Keratinocyte (primary cell): ENCODE results near the gene ITGA11. TPM values are rescaled to one million over a fixed set of nuclear protein-coding genes. Genes with fewer than 3 reads are reported as not detected.

Experiments used
- DNase-seq: peaks from one replicate; pipeline ENCODE4 v3.0.0-alpha.2; 2011; ENCODE audit warnings: low read depth, missing footprints, low spot score
- FAIRE-seq: peaks from 2 replicates; lab custom pipeline; 2011; peaks lifted over from hg19 to GRCh38; lab: Jason Lieb, UNC
- H2AFZ ChIP-seq: 2 replicates; pipeline ENCODE4 v1.6.0; 2012; ENCODE audit warnings: low read length, control low read depth, inconsistent platforms; ENCODE audit not compliant: control insufficient read depth
- H3K27ac ChIP-seq: 2 replicates; pipeline ENCODE4 v1.5.1; 2011; ENCODE audit warnings: low read length; ENCODE audit not compliant: control insufficient read depth, insufficient read depth
- H3K27me3 ChIP-seq: 3 replicates; pipeline ENCODE4 v1.6.0; 2011; ENCODE audit warnings: low read length; ENCODE audit not compliant: control insufficient read depth, insufficient read depth; ENCODE audit errors: extremely low read depth
- H3K36me3 ChIP-seq, 2 experiments: 2 replicates in 1 of 2; 3 replicates in 1 of 2; pipeline ENCODE4 v1.5.1; 2011; ENCODE audit warnings: low read length in 2 of 2, mild to moderate bottlenecking in 1 of 2; ENCODE audit not compliant: control insufficient read depth in 2 of 2, insufficient read depth in 2 of 2; ENCODE audit errors: extremely low read depth in 1 of 2
- H3K4me1 ChIP-seq: 3 replicates; pipeline ENCODE4 v1.5.1; 2011; ENCODE audit warnings: low read length; ENCODE audit not compliant: control insufficient read depth, insufficient read depth; ENCODE audit errors: extremely low read depth
- H3K4me2 ChIP-seq: 3 replicates; pipeline ENCODE4 v1.6.0; 2011; ENCODE audit warnings: low read depth, low read length; ENCODE audit not compliant: control insufficient read depth, insufficient read depth; ENCODE audit errors: extremely low read depth
- H3K4me3 ChIP-seq, 3 experiments: fragments of 200-600 bp in 1 of 3; sonication (generic) in 1 of 3; 2 replicates in 2 of 3; 3 replicates in 1 of 3; pipeline ENCODE4 v1.5.1; 2011 to 2016; ENCODE audit warnings: low read length in 3 of 3, mild to moderate bottlenecking in 3 of 3, control low read depth in 2 of 3, inconsistent platforms in 1 of 3, low read depth in 1 of 3, mixed read lengths in 1 of 3, mixed run types in 1 of 3, moderate library complexity in 1 of 3; ENCODE audit not compliant: control insufficient read depth in 2 of 3, insufficient read depth in 2 of 3; ENCODE audit errors: extremely low read depth in 1 of 3
- H3K79me2 ChIP-seq: 2 replicates; pipeline ENCODE4 v1.6.0; 2012; ENCODE audit warnings: low read length; ENCODE audit not compliant: control insufficient read depth, insufficient read depth
- H3K9ac ChIP-seq: 3 replicates; pipeline ENCODE4 v1.6.0; 2011; ENCODE audit warnings: low read length; ENCODE audit not compliant: control insufficient read depth, insufficient read depth; ENCODE audit errors: extremely low read depth
- H3K9me1 ChIP-seq: 3 replicates; pipeline ENCODE4 v1.6.0; 2011; ENCODE audit warnings: low read length; ENCODE audit not compliant: control insufficient read depth, insufficient read depth; ENCODE audit errors: extremely low read depth
- H3K9me3 ChIP-seq: 2 replicates; pipeline ENCODE4 v1.5.1; 2012; ENCODE audit warnings: low read depth, low read length; ENCODE audit not compliant: control insufficient read depth
- H4K20me1 ChIP-seq: 3 replicates; pipeline ENCODE4 v1.6.0; 2011; ENCODE audit warnings: low read length; ENCODE audit not compliant: control insufficient read depth, insufficient read depth; ENCODE audit errors: extremely low read depth
- EZH2 ChIP-seq: IDR thresholded peaks from one replicate; pipeline ENCODE4 v1.6.1; 2012; ENCODE audit warnings: inconsistent platforms, mild to moderate bottlenecking, low read length, moderate library complexity
- dilution Hi-C: fragments of 300-500 bp; cut with MboI; formaldehyde crosslinking; loops from one replicate; pipeline ENCODE4 v1.7.0; 2020; ENCODE audit warnings: low sequenced_read_pairs; ENCODE audit not compliant: extremely low pct_ligation_motif_present
- polyA plus RNA-seq, 5 experiments: library from polyadenylated mRNA; depleted of rRNA in 3 of 5; stranded (reverse) in 3 of 5; stranded (forward) in 1 of 5; unstranded in 1 of 5; fragments of >200 nt; gene quantifications; 1 replicate in 1 of 5; 2 replicates in 3 of 5; 3 replicates in 1 of 5; pipeline versions ENCODE4 v1.2.1 to v1.2.3, GENCODE V29; 2011 to 2012; ENCODE audit warnings: missing spikeins in 2 of 5, low read depth in 1 of 5, low replicate concordance in 1 of 5
- TF ChIP-seq, protein P1 (sequence below), 3 experiments: IDR thresholded peaks in 1 of 3; conservative IDR thresholded peaks in 1 of 3; optimal IDR thresholded peaks in 1 of 3; 2 replicates in 2 of 3; 3 replicates in 1 of 3; pipeline versions ENCODE3 to v1.5.1; 2011; ENCODE audit warnings: low read length in 3 of 3, mild to moderate bottlenecking in 3 of 3, moderate library complexity in 2 of 3, control low read depth in 1 of 3, inconsistent platforms in 1 of 3; ENCODE audit not compliant: insufficient read depth in 2 of 3; ENCODE audit errors: extremely low read depth in 1 of 3

The ITGA11 gene
- polyA plus RNA-seq, 1 donor (not counting 4 experiments of a cell fraction or from before 2014, with no cell fraction given) = not detected

DNA sequence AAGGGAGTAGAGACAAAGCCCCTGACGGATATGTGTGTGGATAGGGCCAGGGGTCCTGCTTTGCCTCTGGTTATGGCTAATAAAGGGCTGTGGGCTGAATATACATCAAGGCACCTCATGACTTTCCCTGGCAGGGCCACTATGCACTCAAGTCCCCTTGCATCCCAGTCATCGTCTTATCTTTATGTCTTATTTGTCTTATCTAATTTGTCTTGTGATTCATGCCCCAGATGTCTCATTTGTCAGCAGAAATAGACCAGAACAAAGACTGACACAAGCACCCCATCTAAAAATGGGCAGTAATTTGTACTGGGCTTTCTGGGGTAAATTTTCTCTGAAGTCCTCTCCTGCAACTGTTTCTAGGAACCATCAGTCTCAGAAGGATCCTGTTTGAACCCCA lies 68.6 kb downstream of the ITGA11 start:
- H2AFZ ChIP-seq = no peak overlapping the region
- H3K9me3 ChIP-seq = no peaks in the 10 kb centered on the region
- TF ChIP-seq, protein P1, sequence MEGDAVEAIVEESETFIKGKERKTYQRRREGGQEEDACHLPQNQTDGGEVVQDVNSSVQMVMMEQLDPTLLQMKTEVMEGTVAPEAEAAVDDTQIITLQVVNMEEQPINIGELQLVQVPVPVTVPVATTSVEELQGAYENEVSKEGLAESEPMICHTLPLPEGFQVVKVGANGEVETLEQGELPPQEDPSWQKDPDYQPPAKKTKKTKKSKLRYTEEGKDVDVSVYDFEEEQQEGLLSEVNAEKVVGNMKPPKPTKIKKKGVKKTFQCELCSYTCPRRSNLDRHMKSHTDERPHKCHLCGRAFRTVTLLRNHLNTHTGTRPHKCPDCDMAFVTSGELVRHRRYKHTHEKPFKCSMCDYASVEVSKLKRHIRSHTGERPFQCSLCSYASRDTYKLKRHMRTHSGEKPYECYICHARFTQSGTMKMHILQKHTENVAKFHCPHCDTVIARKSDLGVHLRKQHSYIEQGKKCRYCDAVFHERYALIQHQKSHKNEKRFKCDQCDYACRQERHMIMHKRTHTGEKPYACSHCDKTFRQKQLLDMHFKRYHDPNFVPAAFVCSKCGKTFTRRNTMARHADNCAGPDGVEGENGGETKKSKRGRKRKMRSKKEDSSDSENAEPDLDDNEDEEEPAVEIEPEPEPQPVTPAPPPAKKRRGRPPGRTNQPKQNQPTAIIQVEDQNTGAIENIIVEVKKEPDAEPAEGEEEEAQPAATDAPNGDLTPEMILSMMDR (optimal IDR thresholded peaks at IDR 0.05 in 1 of 3, IDR thresholded peaks at IDR 0.05 in 1 of 3, conservative IDR thresholded peaks at IDR 0.05 in 1 of 3; ENCODE audit: extremely low read depth in 1 of 3, insufficient read depth in 2 of 3, low read length in 3 of 3) = no peak
- no peak for TF ChIP-seq EZH2
- dilution Hi-C loops = no loop called here
- no peak overlapping the region for H3K4me2 ChIP-seq
- H3K4me3 ChIP-seq = no peak overlapping the region
- FAIRE-seq (no peak), DNase-seq (no peak)
- no peaks in the 10 kb centered on the region for H3K4me1 ChIP-seq
- H3K27ac ChIP-seq = no peak overlapping the region
- H3K27me3 ChIP-seq = peaks cover 17% of the 10 kb centered on the region
- no peaks in the 10 kb centered on the region for H3K36me3 ChIP-seq
- no peaks in the 10 kb centered on the region for H3K9me1 ChIP-seq
- H3K79me2 ChIP-seq = no peaks in the 10 kb centered on the region
- no peaks in the 10 kb centered on the region for H4K20me1 ChIP-seq
- no peak overlapping the region for H3K9ac ChIP-seq

DNA sequence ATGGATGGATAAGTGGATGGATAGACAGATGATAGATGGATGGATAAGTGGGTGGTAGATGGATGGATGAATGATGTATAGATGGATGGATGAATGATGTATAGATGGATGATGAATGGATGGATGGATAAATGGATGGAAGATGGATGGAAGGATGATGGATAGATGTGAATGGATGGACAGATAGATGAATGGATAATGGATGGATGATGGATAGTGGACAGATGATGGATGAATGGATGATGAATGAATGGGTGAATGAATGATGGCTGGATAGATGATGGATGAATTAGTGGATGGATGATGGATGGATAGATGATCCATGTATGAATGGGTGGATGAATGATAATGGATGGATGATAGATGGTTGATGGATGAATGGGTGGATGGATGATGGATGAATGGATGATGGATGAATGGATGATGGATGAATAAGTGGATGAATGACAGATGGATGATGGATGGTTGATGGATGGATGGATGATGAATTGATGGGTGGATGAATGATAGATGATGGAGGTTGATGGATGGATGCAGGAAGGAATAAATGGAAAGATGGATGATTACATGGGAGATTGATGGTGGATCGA lies 69.3 kb downstream of the ITGA11 start:
- Histone ChIP-seq H3K4me1 (no peaks in the 10 kb centered on the region), H3K9ac (no peak overlapping the region), H2AFZ (no peak overlapping the region), H4K20me1 (no peaks in the 10 kb centered on the region), H3K36me3 (no peaks in the 10 kb centered on the region), H3K9me3 (no peaks in the 10 kb centered on the region), H3K4me3 (no peak overlapping the region), H3K4me2 (no peak overlapping the region), H3K9me1 (no peaks in the 10 kb centered on the region), H3K27ac (no peak overlapping the region), H3K79me2 (no peaks in the 10 kb centered on the region), H3K27me3 (peaks cover 15% of the 10 kb centered on the region)
- no peak for TF ChIP-seq EZH2
- TF ChIP-seq, protein P1 (optimal IDR thresholded peaks at IDR 0.05 in 1 of 3, IDR thresholded peaks at IDR 0.05 in 1 of 3, conservative IDR thresholded peaks at IDR 0.05 in 1 of 3; ENCODE audit: extremely low read depth in 1 of 3, insufficient read depth in 2 of 3, low read length in 3 of 3) = no peak
- no peak for FAIRE-seq
- no peak for DNase-seq
- dilution Hi-C loops = no loop called here
